NB4 (cell line): Measurements from ENCODE around the gene IFI30.

Experiments
- DNase-seq: peaks from one replicate; pipeline ENCODE4 v3.0.0; 2010; ENCODE audit warnings: low read depth
- H3K4me3 ChIP-seq: one replicate; pipeline ENCODE4 v1.5.1; 2011; ENCODE audit warnings: mild to moderate bottlenecking, low read depth, low read length, moderate library complexity
- MYC ChIP-seq: IDR thresholded peaks from 2 replicates; pipeline ENCODE4 v1.6.1; 2011; ENCODE audit warnings: low read depth, low read length
- POLR2A ChIP-seq: IDR thresholded peaks from 2 replicates; pipeline ENCODE4 v1.6.1; 2011; ENCODE audit warnings: mild to moderate bottlenecking; ENCODE audit not compliant: insufficient read length; ENCODE audit errors: extremely low read depth
- TF ChIP-seq, protein P1 (sequence below): IDR thresholded peaks from one replicate; pipeline ENCODE4 v1.5.1; 2012; ENCODE audit warnings: low read depth, low read length
- TF ChIP-seq, protein P2 (sequence below): IDR thresholded peaks from 2 replicates; pipeline ENCODE4 v1.6.1; 2011; ENCODE audit warnings: low read depth, low read length

Gene IFI30

GRCh38 chr19:18220632-18221275 lies 47.1 kb downstream of the IFI30 start:
- DNase-seq = no peak
- no peak overlapping the region for H3K4me3 ChIP-seq
- TF ChIP-seq POLR2A (no peak), MYC (no peak)
- TF ChIP-seq, protein P1, sequence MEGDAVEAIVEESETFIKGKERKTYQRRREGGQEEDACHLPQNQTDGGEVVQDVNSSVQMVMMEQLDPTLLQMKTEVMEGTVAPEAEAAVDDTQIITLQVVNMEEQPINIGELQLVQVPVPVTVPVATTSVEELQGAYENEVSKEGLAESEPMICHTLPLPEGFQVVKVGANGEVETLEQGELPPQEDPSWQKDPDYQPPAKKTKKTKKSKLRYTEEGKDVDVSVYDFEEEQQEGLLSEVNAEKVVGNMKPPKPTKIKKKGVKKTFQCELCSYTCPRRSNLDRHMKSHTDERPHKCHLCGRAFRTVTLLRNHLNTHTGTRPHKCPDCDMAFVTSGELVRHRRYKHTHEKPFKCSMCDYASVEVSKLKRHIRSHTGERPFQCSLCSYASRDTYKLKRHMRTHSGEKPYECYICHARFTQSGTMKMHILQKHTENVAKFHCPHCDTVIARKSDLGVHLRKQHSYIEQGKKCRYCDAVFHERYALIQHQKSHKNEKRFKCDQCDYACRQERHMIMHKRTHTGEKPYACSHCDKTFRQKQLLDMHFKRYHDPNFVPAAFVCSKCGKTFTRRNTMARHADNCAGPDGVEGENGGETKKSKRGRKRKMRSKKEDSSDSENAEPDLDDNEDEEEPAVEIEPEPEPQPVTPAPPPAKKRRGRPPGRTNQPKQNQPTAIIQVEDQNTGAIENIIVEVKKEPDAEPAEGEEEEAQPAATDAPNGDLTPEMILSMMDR = no peak
- TF ChIP-seq, protein P2, sequence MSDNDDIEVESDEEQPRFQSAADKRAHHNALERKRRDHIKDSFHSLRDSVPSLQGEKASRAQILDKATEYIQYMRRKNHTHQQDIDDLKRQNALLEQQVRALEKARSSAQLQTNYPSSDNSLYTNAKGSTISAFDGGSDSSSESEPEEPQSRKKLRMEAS = no peak

- TF ChIP-seq, protein P2 = no peak
- TF ChIP-seq MYC (no peak), POLR2A (no peak)
- TF ChIP-seq, protein P1 = no peak
- DNase-seq = peak; percentile 30
- no peak overlapping the region for H3K4me3 ChIP-seq
Observed at GRCh38 chr19:18221815-18222725, 48.5 kb downstream of the IFI30 start.

DNA sequence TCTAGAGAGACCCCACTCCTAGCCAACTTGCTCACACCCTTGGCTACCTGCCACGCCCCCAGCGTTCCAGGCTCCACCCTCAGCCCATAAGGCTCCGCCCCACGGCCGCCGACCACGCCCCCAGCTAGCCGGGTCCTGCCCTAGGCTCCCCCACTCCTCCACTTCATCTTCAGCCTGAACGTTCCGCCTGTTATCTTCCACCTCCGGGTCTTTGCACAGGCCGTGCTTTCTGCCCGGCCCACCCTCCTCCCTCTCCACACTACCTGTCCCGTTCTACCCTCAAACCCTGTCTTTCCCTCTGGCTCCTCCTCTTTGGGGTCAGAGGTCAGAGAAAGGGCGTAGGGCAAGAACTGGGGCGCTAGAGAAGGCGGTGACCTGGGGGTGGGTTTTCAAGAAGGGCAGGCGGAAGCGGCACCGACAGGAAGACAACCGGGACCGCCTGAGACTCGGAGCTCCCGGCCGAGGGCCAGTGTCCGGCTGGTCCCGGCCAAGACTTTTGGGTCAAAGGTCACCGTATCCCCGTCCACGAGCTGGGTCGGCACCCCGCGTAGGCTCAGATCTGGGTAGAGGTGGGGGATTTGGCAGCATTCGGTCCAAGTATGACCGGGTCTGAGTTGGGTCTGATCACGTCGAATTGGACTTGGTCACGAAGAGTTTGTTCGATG lies 50.4 kb downstream of the IFI30 start:
- no peak for DNase-seq
- no peak overlapping the region for H3K4me3 ChIP-seq
- TF ChIP-seq, protein P1 = no peak
- TF ChIP-seq, protein P2 = no peak
- TF ChIP-seq MYC (no peak), POLR2A (no peak)

GRCh38 chr19:18224525-18225354 lies 51.1 kb downstream of the IFI30 start:
- no peak for DNase-seq
- H3K4me3 ChIP-seq = no peak overlapping the region
- TF ChIP-seq, protein P1 = no peak
- TF ChIP-seq, protein P2 = no peak
- TF ChIP-seq POLR2A (no peak), MYC (no peak)

DNA sequence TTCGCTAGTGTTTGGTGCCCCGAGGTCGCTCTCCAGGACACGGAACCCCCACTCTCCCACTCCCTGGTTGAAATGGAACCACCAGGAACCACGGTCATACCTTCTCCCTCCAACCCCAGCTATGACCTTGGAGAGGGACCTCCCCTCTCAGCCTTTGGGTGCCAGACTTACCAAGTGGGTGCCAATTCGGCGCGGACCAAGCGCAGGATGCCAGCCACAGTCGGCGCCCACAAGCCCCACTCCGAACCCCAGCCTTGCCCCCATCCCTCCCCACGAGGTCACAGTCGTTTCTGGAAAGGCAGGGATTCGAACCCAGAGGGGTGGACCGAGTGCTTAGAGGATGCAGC lies 51.7 kb downstream of the IFI30 start:
- TF ChIP-seq MYC = no peak
- TF ChIP-seq, protein P1 = no peak
- TF ChIP-seq, protein P2 = no peak
- TF ChIP-seq POLR2A = no peak
- no peak for DNase-seq
- H3K4me3 ChIP-seq = no peak overlapping the region
